ENCODE results near the gene PTGES2. TPM values are rescaled to one million over a fixed set of nuclear protein-coding genes. Genes with fewer than 3 reads are reported as not detected.

PTGES2 gene
- total RNA-seq, 1 donor from 2014 or later, result 44.1 TPM

GRCh38 chr9:128102861-128103588 is 24.5 kb downstream of the PTGES2 start:
- H4K20me1 ChIP-seq (ENCODE audit: insufficient read depth, low read length), result peaks cover 49% of the 10 kb centered on the region
- no peak overlapping the region for H3K4me2 ChIP-seq (ENCODE audit: low read length)
- Mint-ChIP-seq H3K27me3 (ENCODE audit: low read depth, unreplicated experiment) (no peaks in the 10 kb centered on the region), H3K4me3 (ENCODE audit: unreplicated experiment) (no peak overlapping the region), H3K4me1 (ENCODE audit: low read depth, unreplicated experiment) (peaks cover 30% of the 10 kb centered on the region), H3K36me3 (ENCODE audit: low read depth, unreplicated experiment) (peaks cover 19% of the 10 kb centered on the region), H3K9me3 (ENCODE audit: unreplicated experiment) (no peaks in the 10 kb centered on the region), H3K27ac (ENCODE audit: unreplicated experiment) (no peak overlapping the region)
- no peak overlapping the region for H3K4me3 ChIP-seq (ENCODE audit: insufficient read depth, low read depth, low read length)
- no peak overlapping the region for H3K9ac ChIP-seq (ENCODE audit: low read length)
- H3K27ac ChIP-seq (ENCODE audit: low read depth, low read length), result no peak overlapping the region
- DNase-seq (ENCODE audit: low read depth) (no peak), FAIRE-seq (no peak)
- no peak overlapping the region for H2AFZ ChIP-seq (ENCODE audit: low read depth, low read length)
- H3K36me3 ChIP-seq (ENCODE audit: insufficient read depth, low read length), result peaks cover 25% of the 10 kb centered on the region
- H3K27me3 ChIP-seq (ENCODE audit: insufficient read depth, low read length), result no peaks in the 10 kb centered on the region
- H3K9me3 ChIP-seq (ENCODE audit: insufficient read depth, low read depth, low read length), result no peaks in the 10 kb centered on the region
- no peak for TF ChIP-seq EZH2 (IDR thresholded peaks at IDR 0.05; ENCODE audit: insufficient read depth, low read length)
- no peak for TF ChIP-seq CTCF (IDR thresholded peaks at IDR 0.05; ENCODE audit: insufficient read depth, low read depth, low read length)
- H3K79me2 ChIP-seq (ENCODE audit: insufficient read depth, low read length), result peaks cover 43% of the 10 kb centered on the region
- H3K4me1 ChIP-seq (ENCODE audit: insufficient read depth, low read length), result peaks cover 32% of the 10 kb centered on the region

- Histone ChIP-seq H3K4me2 (ENCODE audit: low read length) (no peak overlapping the region), H3K27me3 (ENCODE audit: insufficient read depth, low read length) (no peaks in the 10 kb centered on the region), H3K9ac (ENCODE audit: low read length) (no peak overlapping the region), H3K4me3 (ENCODE audit: insufficient read depth, low read depth, low read length) (no peak overlapping the region), H3K79me2 (ENCODE audit: insufficient read depth, low read length) (peaks cover 47% of the 10 kb centered on the region), H2AFZ (ENCODE audit: low read depth, low read length) (no peak overlapping the region), H3K9me3 (ENCODE audit: insufficient read depth, low read depth, low read length) (no peaks in the 10 kb centered on the region), H3K36me3 (ENCODE audit: insufficient read depth, low read length) (peaks cover 17% of the 10 kb centered on the region), H4K20me1 (ENCODE audit: insufficient read depth, low read length) (peaks cover 45% of the 10 kb centered on the region), H3K27ac (ENCODE audit: low read depth, low read length) (no peak overlapping the region), H3K4me1 (ENCODE audit: insufficient read depth, low read length) (peaks cover 40% of the 10 kb centered on the region)
- DNase-seq (ENCODE audit: low read depth) (no peak), FAIRE-seq (no peak)
- H3K27me3 Mint-ChIP-seq (ENCODE audit: low read depth, unreplicated experiment), result no peaks in the 10 kb centered on the region
- H3K36me3 Mint-ChIP-seq (ENCODE audit: low read depth, unreplicated experiment), result peaks cover 17% of the 10 kb centered on the region
- H3K9me3 Mint-ChIP-seq (ENCODE audit: unreplicated experiment), result no peaks in the 10 kb centered on the region
- TF ChIP-seq CTCF (IDR thresholded peaks at IDR 0.05; ENCODE audit: insufficient read depth, low read depth, low read length) (no peak), EZH2 (IDR thresholded peaks at IDR 0.05; ENCODE audit: insufficient read depth, low read length) (no peak)
- no peak overlapping the region for H3K4me3 Mint-ChIP-seq (ENCODE audit: unreplicated experiment)
- H3K27ac Mint-ChIP-seq (ENCODE audit: unreplicated experiment), result no peak overlapping the region
- H3K4me1 Mint-ChIP-seq (ENCODE audit: low read depth, unreplicated experiment), result peaks cover 30% of the 10 kb centered on the region
These were observed 25.3 kb downstream of the PTGES2 start for GRCh38 chr9:128102196-128102595.

- Mint-ChIP-seq H3K4me1 (ENCODE audit: low read depth, unreplicated experiment) (peaks cover 34% of the 10 kb centered on the region), H3K36me3 (ENCODE audit: low read depth, unreplicated experiment) (peaks cover 17% of the 10 kb centered on the region), H3K9me3 (ENCODE audit: unreplicated experiment) (no peaks in the 10 kb centered on the region), H3K27ac (ENCODE audit: unreplicated experiment) (no peak overlapping the region), H3K4me3 (ENCODE audit: unreplicated experiment) (no peak overlapping the region), H3K27me3 (ENCODE audit: low read depth, unreplicated experiment) (no peaks in the 10 kb centered on the region)
- TF ChIP-seq CTCF (IDR thresholded peaks at IDR 0.05; ENCODE audit: insufficient read depth, low read depth, low read length) (no peak), EZH2 (IDR thresholded peaks at IDR 0.05; ENCODE audit: insufficient read depth, low read length) (no peak)
- Histone ChIP-seq H3K4me1 (ENCODE audit: insufficient read depth, low read length) (peaks cover 42% of the 10 kb centered on the region), H4K20me1 (ENCODE audit: insufficient read depth, low read length) (peaks cover 41% of the 10 kb centered on the region), H3K79me2 (ENCODE audit: insufficient read depth, low read length) (peaks cover 52% of the 10 kb centered on the region), H3K4me2 (ENCODE audit: low read length) (no peak overlapping the region), H2AFZ (ENCODE audit: low read depth, low read length) (no peak overlapping the region), H3K9ac (ENCODE audit: low read length) (no peak overlapping the region), H3K9me3 (ENCODE audit: insufficient read depth, low read depth, low read length) (no peaks in the 10 kb centered on the region), H3K27me3 (ENCODE audit: insufficient read depth, low read length) (no peaks in the 10 kb centered on the region), H3K27ac (ENCODE audit: low read depth, low read length) (no peak overlapping the region), H3K4me3 (ENCODE audit: insufficient read depth, low read depth, low read length) (no peak overlapping the region), H3K36me3 (ENCODE audit: insufficient read depth, low read length) (peaks cover 12% of the 10 kb centered on the region)
- no peak for FAIRE-seq
- DNase-seq (ENCODE audit: low read depth), result no peak
These were observed 25.8 kb downstream of the PTGES2 start for GRCh38 chr9:128101690-128102089.
